ENCODE results near the gene RPS27. TPM values are rescaled to one million over a fixed set of nuclear protein-coding genes. Genes with fewer than 3 reads are reported as not detected.

The RPS27 gene
- total RNA-seq: 1,061 TPM
- long read RNA-seq, transcript RPS27-201 (4 exons, 359 nt): major isoform, 357 of 360 reads
- long read RNA-seq, partial matches to known transcripts: 1 of 360 reads
- long read RNA-seq, other reads (novel, unspliced or antisense): 0 of 360 reads

DNA sequence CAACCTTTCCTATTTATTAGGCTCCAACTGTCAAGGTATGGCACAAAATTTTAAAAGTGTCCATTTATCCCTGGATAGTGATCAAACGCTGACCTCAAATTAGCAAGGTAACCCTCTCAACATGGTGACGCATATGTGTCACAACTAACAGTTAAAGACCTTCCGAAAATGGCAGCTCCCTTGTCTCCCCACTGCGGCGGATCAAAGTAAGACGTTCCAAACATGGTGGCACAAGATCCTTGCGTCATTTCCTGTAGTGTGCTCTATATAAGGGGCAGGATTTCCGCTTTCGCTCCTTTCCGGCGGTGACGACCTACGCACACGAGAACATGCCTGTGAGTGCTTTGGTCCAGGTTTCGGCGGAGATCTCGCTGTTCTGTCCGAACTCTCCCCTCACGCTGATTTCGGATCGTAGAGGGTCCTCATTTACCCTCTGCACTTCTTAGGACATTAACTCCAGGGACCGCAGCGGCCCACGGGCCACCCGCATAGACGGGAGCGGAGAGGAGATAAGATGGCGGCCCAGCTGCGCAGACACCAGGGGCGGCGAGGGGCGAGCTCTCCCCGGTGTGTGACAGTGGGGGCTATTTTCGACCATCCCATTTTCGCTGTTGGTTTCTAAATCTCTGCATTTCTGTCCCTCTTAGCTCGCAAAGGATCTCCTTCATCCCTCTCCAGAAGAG lies at the start of gene RPS27:
RPS27 (plus strand) TSS at position 295 of the 683 bp plus-strand sequence; CDS start at position 330, 35 bp downstream.
- H3K36me3 ChIP-seq: peaks cover 42% of the 10 kb centered on the region
- no peaks in the 10 kb centered on the region for H3K9me3 ChIP-seq (replicated peaks)
- TF ChIP-seq, protein P1, sequence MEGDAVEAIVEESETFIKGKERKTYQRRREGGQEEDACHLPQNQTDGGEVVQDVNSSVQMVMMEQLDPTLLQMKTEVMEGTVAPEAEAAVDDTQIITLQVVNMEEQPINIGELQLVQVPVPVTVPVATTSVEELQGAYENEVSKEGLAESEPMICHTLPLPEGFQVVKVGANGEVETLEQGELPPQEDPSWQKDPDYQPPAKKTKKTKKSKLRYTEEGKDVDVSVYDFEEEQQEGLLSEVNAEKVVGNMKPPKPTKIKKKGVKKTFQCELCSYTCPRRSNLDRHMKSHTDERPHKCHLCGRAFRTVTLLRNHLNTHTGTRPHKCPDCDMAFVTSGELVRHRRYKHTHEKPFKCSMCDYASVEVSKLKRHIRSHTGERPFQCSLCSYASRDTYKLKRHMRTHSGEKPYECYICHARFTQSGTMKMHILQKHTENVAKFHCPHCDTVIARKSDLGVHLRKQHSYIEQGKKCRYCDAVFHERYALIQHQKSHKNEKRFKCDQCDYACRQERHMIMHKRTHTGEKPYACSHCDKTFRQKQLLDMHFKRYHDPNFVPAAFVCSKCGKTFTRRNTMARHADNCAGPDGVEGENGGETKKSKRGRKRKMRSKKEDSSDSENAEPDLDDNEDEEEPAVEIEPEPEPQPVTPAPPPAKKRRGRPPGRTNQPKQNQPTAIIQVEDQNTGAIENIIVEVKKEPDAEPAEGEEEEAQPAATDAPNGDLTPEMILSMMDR (IDR thresholded peaks at IDR 0.05; ENCODE audit: borderline replicate concordance): no peak
- H3K27me3 ChIP-seq (ENCODE audit: low read depth): no peaks in the 10 kb centered on the region
- peaks cover 56% of the 10 kb centered on the region for H3K4me1 ChIP-seq
- intact Hi-C loops (cut with micrococcal nuclease): no loop called here
- peak; percentile 81 for DNase-seq
- H3K27ac ChIP-seq (replicated peaks): peak within 1 kb of the TSS; percentile 98
- peak within 1 kb of the TSS; percentile 99 for H3K4me3 ChIP-seq

DNA sequence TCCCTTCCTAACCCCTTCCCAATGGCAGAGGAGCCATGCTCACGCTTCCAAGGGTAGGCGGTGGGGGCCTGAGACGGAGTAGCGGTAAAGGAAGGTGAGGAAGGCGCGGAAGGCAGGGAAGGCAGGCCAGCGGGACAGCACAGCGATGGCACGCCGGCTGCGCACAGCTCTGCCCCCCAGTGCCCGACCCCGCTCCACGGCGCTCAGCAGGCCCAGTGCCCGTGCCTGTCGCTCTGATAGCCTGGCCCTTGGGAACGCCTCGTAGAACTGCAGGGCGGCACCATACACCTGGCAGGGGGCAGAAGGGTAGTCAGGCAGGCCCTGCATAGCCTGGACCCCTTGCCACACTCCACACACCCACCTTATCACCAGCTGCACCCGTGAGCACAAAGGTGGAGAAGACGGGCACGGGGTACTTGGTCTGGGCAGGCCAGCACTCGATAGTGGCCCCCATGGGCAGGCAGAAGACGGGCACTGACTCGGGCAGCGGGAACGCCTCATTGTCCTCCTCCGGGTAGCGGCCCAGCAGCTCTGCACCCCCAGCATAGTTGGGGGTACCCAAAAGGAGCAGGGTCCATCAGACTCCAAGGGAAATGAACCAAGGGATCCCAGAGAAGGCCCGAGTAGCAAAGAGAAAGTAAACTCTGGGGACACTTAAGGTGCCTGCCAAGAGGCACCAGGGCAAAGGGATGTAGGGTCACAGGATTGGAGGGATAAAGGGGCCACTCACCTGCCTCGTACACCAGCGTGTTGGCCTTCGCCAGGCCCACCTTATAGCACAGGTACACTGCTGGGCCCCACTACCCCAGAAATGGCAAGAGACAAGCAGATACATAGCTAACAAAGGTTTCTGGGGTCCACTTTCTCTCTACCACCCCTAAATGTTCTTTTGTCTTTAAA lies 48.5 kb upstream of the RPS27 start:
- Histone ChIP-seq H3K4me1 (peaks cover 41% of the 10 kb centered on the region), H3K27ac (replicated peaks) (peak overlapping the region; percentile 99), H3K27me3 (ENCODE audit: low read depth) (no peaks in the 10 kb centered on the region), H3K4me3 (no peak overlapping the region), H3K9me3 (replicated peaks) (no peaks in the 10 kb centered on the region), H3K36me3 (peaks cover 56% of the 10 kb centered on the region)
- intact Hi-C loops (cut with micrococcal nuclease): no loop called here
- DNase-seq: no peak
- TF ChIP-seq, protein P1 (IDR thresholded peaks at IDR 0.05; ENCODE audit: borderline replicate concordance): no peak

DNA sequence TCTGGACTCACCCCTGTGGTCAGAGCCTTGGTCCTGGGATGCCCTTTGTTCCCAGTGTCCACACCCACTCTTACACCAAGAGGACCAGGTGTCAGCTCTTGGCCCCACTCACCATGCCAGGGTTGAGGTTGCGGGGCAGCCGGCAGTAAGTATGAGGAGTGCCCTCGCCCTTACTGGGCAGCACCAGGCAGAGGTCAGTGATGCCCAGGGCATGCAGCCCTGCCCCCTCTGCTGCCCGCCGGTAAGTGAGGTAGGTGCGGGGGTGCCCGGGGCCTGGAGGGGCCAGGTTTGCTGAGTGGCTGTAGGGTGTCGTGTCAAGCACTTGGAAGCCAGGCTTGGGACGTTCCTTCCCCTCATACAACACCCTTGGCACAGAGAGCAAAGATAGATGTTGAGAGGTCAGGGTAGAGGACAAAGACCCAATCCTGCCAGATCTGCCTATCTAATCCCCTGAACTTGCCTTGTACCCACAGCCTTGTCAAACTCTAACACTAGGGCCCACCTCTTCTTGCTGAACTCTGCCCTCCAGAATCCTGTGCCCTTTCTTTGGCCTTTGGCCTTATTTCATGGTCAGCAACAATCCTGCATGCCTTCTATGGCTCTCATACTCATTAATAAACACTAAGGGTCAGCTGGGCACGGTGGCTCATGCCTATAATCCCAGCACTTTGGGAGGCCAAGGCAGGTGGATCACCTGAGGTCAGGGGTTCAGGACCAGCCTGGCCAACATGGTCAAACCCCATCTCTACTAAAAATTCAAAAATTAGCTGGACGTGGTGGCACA lies 47.6 kb upstream of the RPS27 start:
- Histone ChIP-seq H3K27ac (replicated peaks) (peak overlapping the region; percentile 99), H3K36me3 (peaks cover 53% of the 10 kb centered on the region), H3K9me3 (replicated peaks) (no peaks in the 10 kb centered on the region), H3K4me1 (peaks cover 43% of the 10 kb centered on the region), H3K4me3 (no peak overlapping the region), H3K27me3 (ENCODE audit: low read depth) (no peaks in the 10 kb centered on the region)
- intact Hi-C loops (cut with micrococcal nuclease): no loop called here
- TF ChIP-seq, protein P1 (IDR thresholded peaks at IDR 0.05; ENCODE audit: borderline replicate concordance): no peak
- no peak for DNase-seq

DNA sequence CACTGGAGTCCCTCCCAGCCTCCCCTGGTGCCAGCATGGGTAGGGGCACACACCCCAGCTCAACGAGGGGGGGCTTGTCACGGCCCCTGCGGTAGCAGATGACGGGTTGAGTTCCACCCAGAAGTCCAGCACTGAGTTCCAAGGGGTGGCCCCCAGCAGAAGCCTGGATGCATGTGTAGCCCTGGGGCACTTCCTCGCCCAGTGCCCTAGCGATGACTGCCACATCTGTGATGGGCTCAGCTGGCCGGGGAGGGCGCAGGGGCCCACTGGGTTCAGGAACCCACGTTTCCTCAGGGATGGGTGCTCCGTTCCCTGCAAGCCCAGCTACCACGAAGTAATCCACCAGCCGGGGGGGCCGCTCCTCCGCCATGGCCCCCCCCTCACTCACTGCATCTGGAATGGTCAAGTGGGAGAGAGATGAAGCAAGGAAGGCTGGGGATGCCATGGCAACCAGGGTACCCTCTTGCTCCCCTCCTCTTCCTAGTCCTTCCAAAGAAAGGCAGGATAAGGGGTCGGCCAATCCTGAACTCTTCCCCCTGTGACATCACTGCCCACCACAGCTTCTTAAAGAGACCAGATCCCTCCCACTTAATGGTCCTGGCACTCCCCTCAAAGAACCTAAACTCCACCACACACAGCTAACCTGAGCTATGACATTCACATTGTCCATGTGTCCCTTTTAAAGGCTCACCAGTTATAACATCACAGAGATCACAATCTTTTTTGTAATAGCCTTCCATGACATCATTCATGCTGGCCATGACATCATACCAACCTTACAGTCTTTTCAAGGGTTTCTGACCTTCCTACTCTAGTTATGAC lies 46.3 kb upstream of the RPS27 start:
- Histone ChIP-seq H3K4me1 (peaks cover 43% of the 10 kb centered on the region), H3K4me3 (peak overlapping the region; percentile 91), H3K27me3 (ENCODE audit: low read depth) (no peaks in the 10 kb centered on the region), H3K36me3 (peaks cover 54% of the 10 kb centered on the region), H3K27ac (replicated peaks) (peak overlapping the region; percentile 99), H3K9me3 (replicated peaks) (no peaks in the 10 kb centered on the region)
- no peak for DNase-seq
- intact Hi-C loops (cut with micrococcal nuclease): no loop called here
- TF ChIP-seq, protein P1 (IDR thresholded peaks at IDR 0.05; ENCODE audit: borderline replicate concordance): no peak
